Skin epidermis (tissue), 12 donors: ENCODE results near the gene VWA1.
A peak's percentile ranks its signal among the peaks of the same experiment; 100 is the strongest.

Source experiments
- H3K27ac ChIP-seq, 21 experiments: fragments of 200-600 bp; sonication (generic) in 11 of 21; one replicate each; pipeline ENCODE4 v1.5.0; 2020; ENCODE audit warnings: mild to moderate bottlenecking in 3 of 21, inconsistent platforms in 2 of 21, moderate library complexity in 2 of 21
- H3K4me3 ChIP-seq, 7 experiments: fragments of 200-600 bp; sonication (generic) in 2 of 7; one replicate each; pipeline ENCODE4 v1.5.0; 2020; ENCODE audit warnings: inconsistent platforms in 2 of 7, mild to moderate bottlenecking in 2 of 7, moderate library complexity in 1 of 7

VWA1 gene

GRCh38 chr1:1435106-1435903 is at the start of gene VWA1:
TSS of gene VWA1 (plus strand) at chr1:1435690. CDS start at chr1:1435749, 59 bp downstream.
- H3K27ac ChIP-seq: peak within 1 kb of the TSS; percentile 20 to 95 (median 87)
- peak within 1 kb of the TSS; percentile 37 to 59 (median 44) for H3K4me3 ChIP-seq

- Histone ChIP-seq H3K27ac (no peak overlapping the region), H3K4me3 (no peak overlapping the region)
Observed at GRCh38 chr1:1385931-1386330, 49.6 kb upstream of the VWA1 start.

- H3K27ac ChIP-seq: no peak overlapping the region
Observed at GRCh38 chr1:1387098-1388077, 48.1 kb upstream of the VWA1 start.

GRCh38 chr1:1388078-1388472 is 47.4 kb upstream of the VWA1 start:
- Histone ChIP-seq H3K27ac (no peak overlapping the region), H3K4me3 (no peak overlapping the region)

More at GRCh38 chr1:1387098-1388077, 48.1 kb upstream of the VWA1 start:
- no peak overlapping the region for H3K4me3 ChIP-seq

- no peak overlapping the region for H3K4me3 ChIP-seq
- H3K27ac ChIP-seq: no peak overlapping the region
Observed at GRCh38 chr1:1390675-1391074, 44.8 kb upstream of the VWA1 start.

- H3K27ac ChIP-seq: no peak overlapping the region
Observed at GRCh38 chr1:1391225-1391624, 44.3 kb upstream of the VWA1 start.

GRCh38 chr1:1393014-1393413 is 42.5 kb upstream of the VWA1 start:
- Histone ChIP-seq H3K4me3 (no peak overlapping the region), H3K27ac (no peak overlapping the region)

More at GRCh38 chr1:1391225-1391624, 44.3 kb upstream of the VWA1 start:
- no peak overlapping the region for H3K4me3 ChIP-seq

- no peak overlapping the region for H3K27ac ChIP-seq
- no peak overlapping the region for H3K4me3 ChIP-seq
Observed at GRCh38 chr1:1393428-1393827, 42.1 kb upstream of the VWA1 start.

GRCh38 chr1:1394116-1394515 is 41.4 kb upstream of the VWA1 start:
- Histone ChIP-seq H3K4me3 (no peak overlapping the region), H3K27ac (no peak overlapping the region)

GRCh38 chr1:1395166-1395565 is 40.3 kb upstream of the VWA1 start:
- H3K4me3 ChIP-seq: no peak overlapping the region
- H3K27ac ChIP-seq: no peak overlapping the region

GRCh38 chr1:1397839-1398523 is 37.5 kb upstream of the VWA1 start:
- Histone ChIP-seq H3K27ac (peak overlapping the region in 20 of 21 experiments; percentile 64 to 99 (median 96)), H3K4me3 (peak overlapping the region; percentile 72 to 100 (median 94))

GRCh38 chr1:1398677-1399186 is 36.8 kb upstream of the VWA1 start:
- peak overlapping the region; percentile 72 to 100 (median 94) for H3K4me3 ChIP-seq
- peak overlapping the region; percentile 64 to 99 (median 95) for H3K27ac ChIP-seq

- Histone ChIP-seq H3K4me3 (peak within 1 kb of the TSS; percentile 72 to 100 (median 94)), H3K27ac (peak within 1 kb of the TSS; percentile 64 to 99 (median 96))
Observed at GRCh38 chr1:1399187-1399871, 36.2 kb upstream of the VWA1 start, which contains the start of gene CCNL2. TSS of gene CCNL2 (minus strand) at chr1:1399335. CDS start at chr1:1399306, 29 bp downstream.

- Histone ChIP-seq H3K27ac (peak overlapping the region; percentile 16 to 99 (median 96)), H3K4me3 (peak overlapping the region; percentile 72 to 100 (median 94))
Observed at GRCh38 chr1:1399872-1400575, 35.5 kb upstream of the VWA1 start.

- peak overlapping the region in 6 of 7 experiments; percentile 72 to 99 (median 94) for H3K4me3 ChIP-seq
- peak overlapping the region in 10 of 21 experiments; percentile 80 to 99 (median 94) for H3K27ac ChIP-seq
Observed at GRCh38 chr1:1400576-1401456, 34.7 kb upstream of the VWA1 start.

- Histone ChIP-seq H3K4me3 (no peak overlapping the region), H3K27ac (peak overlapping the region in 1 of 21 experiments; percentile 96)
Observed at GRCh38 chr1:1401457-1402010, 34.0 kb upstream of the VWA1 start.
